ENCODE measurements around the gene TFIP11.

Gene TFIP11

DNA sequence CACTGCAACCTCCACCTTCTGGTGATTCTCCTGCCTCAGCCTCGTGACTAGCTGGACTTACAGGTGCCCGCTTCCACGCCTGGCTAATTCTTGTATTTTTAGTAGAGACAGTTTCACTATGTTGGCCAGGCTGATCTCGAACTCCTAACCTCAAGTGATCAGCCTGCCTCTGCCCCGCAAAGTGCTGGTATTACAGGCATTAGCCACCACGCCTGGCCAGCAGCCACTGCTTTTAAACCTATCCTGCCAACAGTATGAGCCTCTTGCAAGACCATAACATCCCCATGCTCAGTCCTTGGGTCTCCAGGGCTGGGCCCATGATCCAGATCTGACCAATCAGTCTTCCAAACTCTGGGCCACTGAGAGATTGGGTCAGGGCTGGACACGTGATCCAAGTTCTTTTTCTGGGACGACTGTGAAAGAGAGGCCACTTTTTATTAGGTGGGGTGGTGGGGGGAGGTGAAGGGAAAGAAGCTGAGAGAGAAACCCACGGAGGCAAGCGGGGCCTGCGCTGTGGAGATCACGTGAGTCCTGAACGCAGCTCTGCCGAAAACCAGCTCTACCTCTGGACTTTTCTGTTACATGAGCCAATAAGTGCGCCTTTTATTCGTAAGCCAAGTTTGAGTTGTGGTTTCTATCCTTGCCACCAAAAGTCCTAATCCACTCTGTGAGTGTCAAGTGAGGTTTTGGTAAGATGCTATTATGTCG lies 65.3 kb downstream of the TFIP11 start:
- DNase-seq = no peak

GRCh38 chr22:26445577-26446275 lies 66.5 kb downstream of the TFIP11 start:
- no peak for DNase-seq

DNA sequence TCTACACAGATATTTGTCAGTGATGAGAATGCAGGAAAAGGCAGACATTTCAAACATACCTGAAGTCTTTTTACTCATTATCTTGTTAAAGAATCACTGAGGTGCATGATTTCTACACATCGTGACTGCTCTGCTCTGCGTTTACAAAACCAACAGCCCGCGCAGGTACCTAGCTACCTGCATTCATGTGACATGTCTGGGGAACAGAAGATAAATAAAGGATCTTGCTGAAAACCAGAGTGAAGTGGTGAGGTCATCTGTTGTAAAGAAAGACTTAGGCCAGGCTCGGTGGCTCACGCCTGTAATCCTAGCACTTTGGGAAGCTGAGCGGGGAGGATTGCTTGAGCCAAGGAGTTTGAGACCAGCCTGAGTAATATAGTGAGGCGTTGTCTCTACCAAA lies 67.5 kb downstream of the TFIP11 start:
- no peak for DNase-seq

- DNase-seq = no peak
These were observed 68.2 kb downstream of the TFIP11 start for GRCh38 chr22:26443901-26444690.

DNA sequence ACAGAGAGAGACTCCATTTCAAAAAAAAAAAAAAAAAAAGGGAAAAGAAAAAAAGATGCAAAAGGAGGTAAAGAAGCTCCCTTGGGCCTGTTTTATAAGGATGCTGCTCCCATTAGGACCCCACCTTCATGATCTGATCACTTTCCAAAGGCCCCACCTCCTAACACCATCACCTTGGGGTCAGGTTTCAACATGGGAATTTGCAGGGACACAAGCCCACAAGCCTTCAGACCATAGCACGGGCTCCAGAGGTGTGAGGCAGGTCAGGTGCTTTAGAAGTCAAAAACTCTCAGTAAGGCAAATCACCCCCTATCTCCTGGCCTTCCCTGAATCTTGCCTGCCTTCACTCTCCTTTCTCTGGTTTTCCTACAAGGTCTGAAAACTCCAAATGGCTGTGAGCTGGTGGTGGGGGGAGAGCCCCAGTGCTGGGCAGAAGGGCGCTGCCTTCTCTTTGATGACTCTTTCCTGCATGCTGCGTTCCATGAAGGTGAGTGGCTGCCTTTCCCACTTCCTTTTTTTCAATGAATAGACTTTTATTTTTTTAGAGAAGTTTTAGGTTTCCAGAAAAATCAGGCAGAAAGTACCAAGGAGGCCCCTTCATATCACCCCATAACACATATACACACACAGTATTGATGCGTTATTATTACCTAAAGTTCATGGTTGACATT lies 70.1 kb downstream of the TFIP11 start:
- no peak for DNase-seq

Data from fibroblast of skin of back (primary cell).